Measurements from ENCODE around the gene PROCR.
"Not testable (repeated sequence)": the region's sequence is repeated elsewhere in the genome, so short reads cannot be mapped to it uniquely, and the experiment has no call there.

PROCR gene

GRCh38 chr20:35176132-35176531, 4.3 kb downstream of the PROCR start:
- DNase-seq (ENCODE audit: extremely low read depth, insufficient read length) = no peak
- no peak for TF ChIP-seq CTCF (IDR thresholded peaks at IDR 0.05; ENCODE audit: insufficient read depth, low read length, poor library complexity, severe bottlenecking)
- H3K27me3 ChIP-seq (replicated peaks; ENCODE audit: control insufficient read depth, insufficient read depth, low read length) = no peaks in the 10 kb centered on the region
- H3K36me3 ChIP-seq (ENCODE audit: control insufficient read depth, insufficient read depth, low read length) = no peaks in the 10 kb centered on the region
- H3K4me3 ChIP-seq (replicated peaks; ENCODE audit: low read depth, low read length) = no peak overlapping the region

- TF ChIP-seq CTCF (IDR thresholded peaks at IDR 0.05; ENCODE audit: insufficient read depth, low read length, poor library complexity, severe bottlenecking) = no peak
Measured at GRCh38 chr20:35179292-35180212, 7.7 kb downstream of the PROCR start.

GRCh38 chr20:35180266-35180665, 8.4 kb downstream of the PROCR start:
- TF ChIP-seq CTCF (IDR thresholded peaks at IDR 0.05; ENCODE audit: insufficient read depth, low read length, poor library complexity, severe bottlenecking) = no peak
- Histone ChIP-seq H3K36me3 (ENCODE audit: control insufficient read depth, insufficient read depth, low read length) (no peaks in the 10 kb centered on the region), H3K4me3 (replicated peaks; ENCODE audit: low read depth, low read length) (no peak overlapping the region), H3K27me3 (replicated peaks; ENCODE audit: control insufficient read depth, insufficient read depth, low read length) (no peaks in the 10 kb centered on the region)
- DNase-seq (ENCODE audit: extremely low read depth, insufficient read length) = no peak

More at GRCh38 chr20:35179292-35180212, 7.7 kb downstream of the PROCR start:
- Histone ChIP-seq H3K4me3 (replicated peaks; ENCODE audit: low read depth, low read length) (no peak overlapping the region), H3K27me3 (replicated peaks; ENCODE audit: control insufficient read depth, insufficient read depth, low read length) (no peaks in the 10 kb centered on the region), H3K36me3 (ENCODE audit: control insufficient read depth, insufficient read depth, low read length) (no peaks in the 10 kb centered on the region)
- DNase-seq (ENCODE audit: extremely low read depth, insufficient read length) = no peak

GRCh38 chr20:35181731-35182130, 9.9 kb downstream of the PROCR start:
- no peak for DNase-seq (ENCODE audit: extremely low read depth, insufficient read length)
- Histone ChIP-seq H3K36me3 (ENCODE audit: control insufficient read depth, insufficient read depth, low read length) (no peaks in the 10 kb centered on the region), H3K4me3 (replicated peaks; ENCODE audit: low read depth, low read length) (no peak overlapping the region), H3K27me3 (replicated peaks; ENCODE audit: control insufficient read depth, insufficient read depth, low read length) (no peaks in the 10 kb centered on the region)
- no peak for TF ChIP-seq CTCF (IDR thresholded peaks at IDR 0.05; ENCODE audit: insufficient read depth, low read length, poor library complexity, severe bottlenecking)

GRCh38 chr20:35186691-35187289, 14.9 kb downstream of the PROCR start:
- not testable (repeated sequence) for H3K27me3 ChIP-seq (replicated peaks; ENCODE audit: control insufficient read depth, insufficient read depth, low read length); DNase-seq (ENCODE audit: extremely low read depth, insufficient read length); H3K36me3 ChIP-seq (ENCODE audit: control insufficient read depth, insufficient read depth, low read length); H3K4me3 ChIP-seq (replicated peaks; ENCODE audit: low read depth, low read length)

- no peaks in the 10 kb centered on the region for H3K36me3 ChIP-seq (ENCODE audit: control insufficient read depth, insufficient read depth, low read length)
- H3K27me3 ChIP-seq (replicated peaks; ENCODE audit: control insufficient read depth, insufficient read depth, low read length) = no peaks in the 10 kb centered on the region
- DNase-seq (ENCODE audit: extremely low read depth, insufficient read length) = no peak
- TF ChIP-seq CTCF (IDR thresholded peaks at IDR 0.05; ENCODE audit: insufficient read depth, low read length, poor library complexity, severe bottlenecking) = no peak
- H3K4me3 ChIP-seq (replicated peaks; ENCODE audit: low read depth, low read length) = no peak overlapping the region
Measured at GRCh38 chr20:35187584-35188190, 15.8 kb downstream of the PROCR start.

- H3K4me3 ChIP-seq (replicated peaks; ENCODE audit: low read depth, low read length) = not testable (repeated sequence)
Measured at GRCh38 chr20:35189223-35189622, 17.4 kb downstream of the PROCR start.

More at GRCh38 chr20:35189223-35189622, 17.4 kb downstream of the PROCR start:
- not testable (repeated sequence) for H3K36me3 ChIP-seq (ENCODE audit: control insufficient read depth, insufficient read depth, low read length); DNase-seq (ENCODE audit: extremely low read depth, insufficient read length); H3K27me3 ChIP-seq (replicated peaks; ENCODE audit: control insufficient read depth, insufficient read depth, low read length)
